GM12873 (cell line): ENCODE results near the gene PXDC1.

Experiments used
- CTCF ChIP-seq: IDR thresholded peaks from 2 replicates; pipeline ENCODE4 v1.5.1; 2012; ENCODE audit warnings: low read depth, mild to moderate bottlenecking, moderate library complexity, low read length, control low read depth; ENCODE audit not compliant: insufficient read depth; ENCODE audit errors: missing control alignments

Gene PXDC1

GRCh38 chr6:3749977-3750316 lies 1.6 kb downstream of the PXDC1 start:
- TF ChIP-seq CTCF = no peak

- TF ChIP-seq CTCF = no peak
These were observed 2.3 kb downstream of the PXDC1 start for GRCh38 chr6:3749067-3749841.

GRCh38 chr6:3748208-3749066 lies 3.1 kb downstream of the PXDC1 start:
- peak; percentile 75 for TF ChIP-seq CTCF

- TF ChIP-seq CTCF = no peak
These were observed 4.3 kb downstream of the PXDC1 start for GRCh38 chr6:3747100-3747737.

GRCh38 chr6:3746696-3747095 lies 4.8 kb downstream of the PXDC1 start:
- TF ChIP-seq CTCF = no peak

- no peak for TF ChIP-seq CTCF
These were observed 5.3 kb downstream of the PXDC1 start for GRCh38 chr6:3746119-3746691.
